CD14-positive monocyte (primary cell): Measurements from ENCODE around the gene SYT10. TPM values are rescaled to one million over a fixed set of nuclear protein-coding genes. Genes with fewer than 3 reads are reported as not detected.

Source experiments
- DNase-seq, 3 donors: peaks; one replicate each; pipeline ENCODE4 v3.0.0-alpha.2; 2011 to 2022
- H2AFZ ChIP-seq: 2 replicates; pipeline ENCODE4 v1.6.0; 2012; ENCODE audit warnings: mild to moderate bottlenecking, low read depth, low read length, inconsistent platforms; ENCODE audit not compliant: insufficient read depth, poor library complexity, severe bottlenecking
- H3K27ac ChIP-seq, 2 donors: 1 replicate in 1 of 2; 2 replicates in 1 of 2; pipeline ENCODE4 v1.5.1; 2012 to 2013; ENCODE audit warnings: low read length in 2 of 2, control low read depth in 1 of 2, inconsistent platforms in 1 of 2, low read depth in 1 of 2, mild to moderate bottlenecking in 1 of 2
- H3K27me3 ChIP-seq, 2 donors: one replicate each; pipeline versions ENCODE4 v1.6.0 to v1.6.1; 2011 to 2013; ENCODE audit warnings: low read length in 2 of 2; ENCODE audit not compliant: control insufficient read depth in 2 of 2, insufficient read depth in 2 of 2
- H3K36me3 ChIP-seq, 2 donors: replicated peaks in 1 of 2; 1 replicate in 1 of 2; 2 replicates in 1 of 2; pipeline versions ENCODE4 v1.5.1 to v1.6.1; 2012 to 2013; ENCODE audit warnings: low read length in 2 of 2, control low read depth in 1 of 2, inconsistent platforms in 1 of 2, mild to moderate bottlenecking in 1 of 2; ENCODE audit not compliant: insufficient read depth in 2 of 2, control insufficient read depth in 1 of 2
- H3K4me1 ChIP-seq, 2 donors: 1 replicate in 1 of 2; 2 replicates in 1 of 2; pipeline versions ENCODE4 v1.5.1 to v1.6.1; 2012 to 2013; ENCODE audit warnings: low read length in 2 of 2, control low read depth in 1 of 2, inconsistent platforms in 1 of 2, mild to moderate bottlenecking in 1 of 2, moderate library complexity in 1 of 2; ENCODE audit not compliant: insufficient read depth in 2 of 2, control insufficient read depth in 1 of 2
- H3K4me2 ChIP-seq: replicated peaks from 2 replicates; pipeline ENCODE3; 2012; ENCODE audit warnings: low read length, moderate library complexity, mild to moderate bottlenecking; ENCODE audit not compliant: poor library complexity, severe bottlenecking; ENCODE audit errors: extremely low read depth
- H3K4me3 ChIP-seq, 3 experiments: fragments of 200-600 bp in 1 of 3; sonication (generic) in 1 of 3; replicated peaks in 1 of 3; 1 replicate in 2 of 3; 2 replicates in 1 of 3; pipeline ENCODE4 v1.5.1; 2011 to 2013; ENCODE audit warnings: low read length in 3 of 3, mild to moderate bottlenecking in 3 of 3, control low read depth in 2 of 3, low read depth in 2 of 3, inconsistent platforms in 1 of 3, moderate library complexity in 1 of 3
- H3K79me2 ChIP-seq: 2 replicates; pipeline ENCODE4 v1.6.0; 2012; ENCODE audit warnings: mild to moderate bottlenecking, control low read depth, inconsistent platforms, low read length, moderate library complexity; ENCODE audit not compliant: insufficient read depth
- H3K9ac ChIP-seq: 2 replicates; pipeline ENCODE4 v1.6.0; 2017; ENCODE audit warnings: low read length, mild to moderate bottlenecking; ENCODE audit not compliant: insufficient read depth, poor library complexity, severe bottlenecking
- H3K9me3 ChIP-seq, 2 donors: replicated peaks in 1 of 2; 1 replicate in 1 of 2; 2 replicates in 1 of 2; pipeline versions ENCODE4 v1.5.1 to v1.6.1; 2012 to 2013; ENCODE audit warnings: low read length in 2 of 2, control low read depth in 1 of 2; ENCODE audit not compliant: control insufficient read depth in 1 of 2, insufficient read depth in 1 of 2
- H4K20me1 ChIP-seq: 2 replicates; pipeline ENCODE4 v1.6.0; 2012; ENCODE audit warnings: mild to moderate bottlenecking, low read length, control low read depth, moderate library complexity; ENCODE audit not compliant: insufficient read depth
- H3K27ac Mint-ChIP-seq, 7 donors: one replicate each; pipeline ENCODE4 v1.8.0; 2020; ENCODE audit warnings: mild to moderate bottlenecking in 7 of 7, mixed read lengths in 7 of 7, moderate library complexity in 6 of 7, inconsistent platforms in 2 of 7
- H3K27me3 Mint-ChIP-seq, 3 donors: one replicate each; pipeline ENCODE4 v1.8.0; 2021 to 2022; ENCODE audit warnings: low read depth in 3 of 3, mild to moderate bottlenecking in 3 of 3, mixed read lengths in 3 of 3, moderate library complexity in 3 of 3, inconsistent platforms in 1 of 3
- H3K36me3 Mint-ChIP-seq, 2 donors: one replicate each; pipeline ENCODE4 v1.8.0; 2020; ENCODE audit warnings: mixed read lengths in 2 of 2, inconsistent platforms in 1 of 2, mild to moderate bottlenecking in 1 of 2
- H3K4me1 Mint-ChIP-seq: one replicate; pipeline ENCODE4 v1.8.0; 2020; ENCODE audit warnings: mild to moderate bottlenecking, mixed read lengths
- H3K4me3 Mint-ChIP-seq, 2 donors: one replicate each; pipeline ENCODE4 v1.8.0; 2020; ENCODE audit warnings: mild to moderate bottlenecking in 2 of 2, mixed read lengths in 2 of 2, moderate library complexity in 1 of 2
- H3K9me3 Mint-ChIP-seq, 7 donors: one replicate each; pipeline ENCODE4 v1.8.0; 2020 to 2022; ENCODE audit warnings: mixed read lengths in 7 of 7, mild to moderate bottlenecking in 6 of 7, moderate library complexity in 6 of 7, inconsistent platforms in 2 of 7
- WGBS: methylation state at CpG from one replicate; pipeline ENCODE4 v1.1.5; 2013; ENCODE audit warnings: missing lambda C conversion rate; ENCODE audit not compliant: insufficient coverage; 5-methylcytosine and 5-hydroxymethylcytosine counted together
- intact Hi-C, 2 donors: fragments of 100-400 bp; cut with micrococcal nuclease; formaldehyde crosslinking; loops; one replicate each; pipeline versions ENCODE4 v1.15.0 to v1.15.1; 2023
- polyA plus RNA-seq, 3 donors: library from polyadenylated mRNA; depleted of rRNA in 1 of 3; unstranded in 2 of 3; stranded (reverse) in 1 of 3; fragments of 300-500 nt in 2 of 3; fragments of >200 nt in 1 of 3; fragmentation: Illumina TruSeq in 2 of 3; gene quantifications; 1 replicate in 2 of 3; 2 replicates in 1 of 3; pipeline ENCODE4 v1.2.3, GENCODE V29; 2012 to 2021
- TF ChIP-seq, protein P1 (sequence below): fragments of 200-600 bp; IDR thresholded peaks from one replicate; pipeline ENCODE4 v1.8.0; 2022; ENCODE audit warnings: antibody characterized with exemption, mild to moderate bottlenecking

The SYT10 gene
- polyA plus RNA-seq, 3 donors = not detected

DNA sequence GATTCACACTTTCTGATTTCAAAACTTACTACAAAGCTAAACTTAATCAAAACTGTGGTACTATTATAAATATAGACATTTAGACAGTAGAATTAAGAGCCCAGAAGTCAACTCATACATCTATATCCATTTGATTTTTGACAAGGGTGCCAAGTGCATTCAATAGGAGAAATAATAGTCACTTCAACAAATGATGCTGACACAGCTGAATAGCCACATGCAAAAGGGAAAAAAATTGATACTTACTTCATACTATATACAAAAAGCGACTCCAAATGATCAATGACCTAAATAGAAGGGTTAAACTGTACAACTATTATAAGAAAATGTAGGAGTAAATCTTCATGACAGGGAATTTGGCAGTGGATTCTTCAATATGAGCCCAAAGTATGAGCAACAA lies 40.7 kb upstream of the SYT10 start:
- Histone ChIP-seq H3K79me2 (no peaks in the 10 kb centered on the region), H3K9me3 (peaks cover 0 to 4% of the 10 kb centered on the region in 2 donors), H3K4me2 (no peak overlapping the region), H3K4me1 (no peaks in the 10 kb centered on the region), H2AFZ (no peak overlapping the region), H3K27me3 (no peaks in the 10 kb centered on the region), H3K36me3 (no peaks in the 10 kb centered on the region), H4K20me1 (no peaks in the 10 kb centered on the region), H3K27ac (no peak overlapping the region), H3K4me3 (no peak overlapping the region), H3K9ac (no peak overlapping the region)
- Mint-ChIP-seq H3K4me3 (no peak overlapping the region), H3K27ac (no peak overlapping the region), H3K4me1 (no peaks in the 10 kb centered on the region), H3K36me3 (no peaks in the 10 kb centered on the region), H3K9me3 (peaks cover 0 to 6% (median 2%) of the 10 kb centered on the region in 7 donors), H3K27me3 (peaks cover 0 to 1% (median 0%) of the 10 kb centered on the region in 3 donors)
- intact Hi-C loops = no loop called here
- TF ChIP-seq, protein P1, sequence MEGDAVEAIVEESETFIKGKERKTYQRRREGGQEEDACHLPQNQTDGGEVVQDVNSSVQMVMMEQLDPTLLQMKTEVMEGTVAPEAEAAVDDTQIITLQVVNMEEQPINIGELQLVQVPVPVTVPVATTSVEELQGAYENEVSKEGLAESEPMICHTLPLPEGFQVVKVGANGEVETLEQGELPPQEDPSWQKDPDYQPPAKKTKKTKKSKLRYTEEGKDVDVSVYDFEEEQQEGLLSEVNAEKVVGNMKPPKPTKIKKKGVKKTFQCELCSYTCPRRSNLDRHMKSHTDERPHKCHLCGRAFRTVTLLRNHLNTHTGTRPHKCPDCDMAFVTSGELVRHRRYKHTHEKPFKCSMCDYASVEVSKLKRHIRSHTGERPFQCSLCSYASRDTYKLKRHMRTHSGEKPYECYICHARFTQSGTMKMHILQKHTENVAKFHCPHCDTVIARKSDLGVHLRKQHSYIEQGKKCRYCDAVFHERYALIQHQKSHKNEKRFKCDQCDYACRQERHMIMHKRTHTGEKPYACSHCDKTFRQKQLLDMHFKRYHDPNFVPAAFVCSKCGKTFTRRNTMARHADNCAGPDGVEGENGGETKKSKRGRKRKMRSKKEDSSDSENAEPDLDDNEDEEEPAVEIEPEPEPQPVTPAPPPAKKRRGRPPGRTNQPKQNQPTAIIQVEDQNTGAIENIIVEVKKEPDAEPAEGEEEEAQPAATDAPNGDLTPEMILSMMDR = no peak
- WGBS = no CpG with 5 or more reads among the region's 1 CpG
- DNase-seq = no peak

DNA sequence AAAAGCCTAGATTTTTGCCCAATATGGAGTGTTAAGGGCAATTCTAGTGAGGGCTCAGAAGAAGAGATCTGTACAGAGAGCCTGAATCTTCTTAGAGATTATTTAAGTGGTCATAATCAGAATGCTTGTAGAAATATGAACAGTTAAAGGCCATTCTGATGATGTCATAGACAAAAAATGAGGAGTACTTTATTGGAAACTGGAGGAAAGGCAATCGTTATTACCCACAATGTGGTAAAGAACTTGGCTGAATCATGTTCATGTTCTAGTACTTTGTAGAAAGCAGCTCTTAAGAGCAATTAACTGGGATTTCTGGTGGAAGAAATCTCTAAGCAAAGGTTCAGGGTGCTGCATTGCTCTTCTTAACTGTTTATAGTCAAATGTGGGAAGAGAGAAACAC lies 36.4 kb upstream of the SYT10 start:
- Mint-ChIP-seq H3K36me3 (no peaks in the 10 kb centered on the region), H3K4me1 (no peaks in the 10 kb centered on the region), H3K4me3 (no peak overlapping the region), H3K9me3 (peaks cover 0 to 5% (median 2%) of the 10 kb centered on the region in 7 donors), H3K27ac (no peak overlapping the region), H3K27me3 (no peaks in the 10 kb centered on the region)
- Histone ChIP-seq H3K9ac (no peak overlapping the region), H2AFZ (no peak overlapping the region), H3K9me3 (peaks cover 0 to 4% of the 10 kb centered on the region in 2 donors), H3K36me3 (no peaks in the 10 kb centered on the region), H3K4me1 (no peaks in the 10 kb centered on the region), H4K20me1 (no peaks in the 10 kb centered on the region), H3K27ac (no peak overlapping the region), H3K4me3 (no peak overlapping the region), H3K79me2 (no peaks in the 10 kb centered on the region), H3K4me2 (no peak overlapping the region), H3K27me3 (no peaks in the 10 kb centered on the region)
- no peak for DNase-seq
- intact Hi-C loops = no loop called here
- TF ChIP-seq, protein P1 = no peak
- WGBS = no CpG with 5 or more reads among the region's 1 CpG
